Activated CD8-positive, alpha-beta memory T cell treated with anti-CD3 and anti-CD28 coated beads, Interleukin-2, amount 50 U/mL, for 24 hours (primary cell): Measurements from ENCODE around the gene OPTN.
"Not testable (repeated sequence)": the region's sequence is repeated elsewhere in the genome, so short reads cannot be mapped to it uniquely, and the experiment has no call there.

Experiments used
- DNase-seq: peaks from one replicate; pipeline ENCODE4 v3.0.0-alpha.2; 2020; ENCODE audit errors: extremely low read depth

OPTN gene

GRCh38 chr10:13090289-13090688 is 9.7 kb upstream of the OPTN start:
- DNase-seq, result no peak

GRCh38 chr10:13091801-13092200 is 8.2 kb upstream of the OPTN start:
- no peak for DNase-seq

GRCh38 chr10:13092291-13093102 is 7.5 kb upstream of the OPTN start:
- DNase-seq, result no peak

- not testable (repeated sequence) for DNase-seq
Measured at GRCh38 chr10:13094082-13094481, 5.9 kb upstream of the OPTN start.

GRCh38 chr10:13095094-13095493 is 4.9 kb upstream of the OPTN start:
- no peak for DNase-seq

GRCh38 chr10:13095929-13096328 is 4.0 kb upstream of the OPTN start:
- DNase-seq, result no peak

GRCh38 chr10:13099144-13099665 is 758 bp upstream of the OPTN start:
- DNase-seq, result no peak

- no peak for DNase-seq
Measured at GRCh38 chr10:13100349-13101294, 659 bp downstream of the OPTN start.

GRCh38 chr10:13102002-13102794 is 2.2 kb downstream of the OPTN start:
- no peak for DNase-seq

GRCh38 chr10:13103554-13103953 is 3.6 kb downstream of the OPTN start:
- no peak for DNase-seq

GRCh38 chr10:13104697-13105096 is 4.7 kb downstream of the OPTN start:
- DNase-seq, result no peak

- no peak for DNase-seq
Measured at GRCh38 chr10:13105184-13105583, 5.2 kb downstream of the OPTN start.

- no peak for DNase-seq
Measured at GRCh38 chr10:13106387-13107045, 6.6 kb downstream of the OPTN start.

- DNase-seq, result no peak
Measured at GRCh38 chr10:13110908-13111307, 10.9 kb downstream of the OPTN start.

GRCh38 chr10:13113544-13113943 is 13.6 kb downstream of the OPTN start:
- DNase-seq, result no peak

- DNase-seq, result no peak
Measured at GRCh38 chr10:13115832-13116803, 16.2 kb downstream of the OPTN start.

GRCh38 chr10:13117841-13118783 is 18.1 kb downstream of the OPTN start:
- no peak for DNase-seq

- DNase-seq, result no peak
Measured at GRCh38 chr10:13118784-13119410, 18.9 kb downstream of the OPTN start.
